Measurements from ENCODE around the gene NAXD. TPM values are rescaled to one million over a fixed set of nuclear protein-coding genes. Genes with fewer than 3 reads are reported as not detected.

NAXD gene
- total and polyA plus RNA-seq, 2 of the 4 experiments (the other 2 are of a cell fraction): 10.2 to 27.2 TPM

DNA sequence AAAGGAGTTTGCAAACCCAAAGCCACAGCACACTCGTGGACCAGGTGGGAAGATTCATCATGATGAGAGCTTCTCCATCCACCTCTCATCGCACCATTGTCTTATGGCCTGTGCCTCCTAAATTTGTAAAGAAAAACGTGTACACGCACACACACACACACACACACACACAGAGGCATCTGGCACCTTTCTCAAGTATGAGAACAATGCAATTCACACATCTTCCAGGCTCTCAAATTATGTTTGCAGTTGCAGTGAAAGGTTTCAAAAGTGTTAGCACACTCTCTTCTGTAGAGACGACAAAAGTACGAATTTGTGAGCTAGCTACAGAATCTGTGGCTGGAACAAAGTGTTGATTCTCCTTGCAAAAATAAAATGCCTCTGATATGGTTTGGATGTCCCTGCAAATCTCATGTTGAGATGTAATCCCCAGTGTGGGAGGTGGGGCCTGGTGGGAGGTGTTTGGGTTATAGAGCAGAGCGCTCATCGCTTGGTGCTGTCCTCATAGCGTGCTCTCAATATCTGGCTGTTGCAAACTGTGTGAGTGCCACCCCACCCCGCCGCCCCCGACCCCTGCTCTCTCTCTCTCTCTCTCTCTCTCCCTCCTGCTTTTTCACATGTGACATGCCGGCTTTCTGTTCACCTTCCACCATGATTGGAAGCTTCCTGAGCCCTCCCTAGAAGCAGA is 32.0 kb upstream of the NAXD start:
- ATAC-seq (ENCODE audit: low read depth) (no peak), DNase-seq (no peak)
- H4K8ac ChIP-seq (ENCODE audit: low read depth in 2 of 2, low read length in 2 of 2): no peak overlapping the region
- H3K56ac ChIP-seq (ENCODE audit: extremely low read depth, insufficient read depth, low read length): no peak overlapping the region
- H3K18ac ChIP-seq (ENCODE audit: low read depth, low read length): no peak overlapping the region
- H3K36me3 ChIP-seq (ENCODE audit: control insufficient read depth, insufficient read depth, low read length): no peaks in the 10 kb centered on the region
- no peak overlapping the region for H4K91ac ChIP-seq (ENCODE audit: insufficient read depth, low read depth, low read length)
- no peak overlapping the region for H3K14ac ChIP-seq (replicated peaks; ENCODE audit: low read depth, low read length)
- no peak overlapping the region for H2AFZ ChIP-seq (replicated peaks; ENCODE audit: low read length, poor library complexity)
- intact Hi-C loops (cut with micrococcal nuclease) (no loop called here), dilution Hi-C loops (cut with HindIII; ENCODE audit: low sequenced_read_pairs, unreplicated experiment) (no loop called here), in situ Hi-C loops (cut with MboI; ENCODE audit: low sequenced_read_pairs) (loop anchor here (25.0 kb wide), 1 partner anchor 229 kb away; no protein-coding TSS in a partner anchor)
- H3K9ac ChIP-seq (ENCODE audit: low read depth, low read length): no peak overlapping the region
- peaks cover 2% of the 10 kb centered on the region; the same call in 1 of the 2 replicates for H3K27me3 ChIP-seq (ENCODE audit: control insufficient read depth, insufficient read depth, low read length)
- H3K4me3 ChIP-seq (ENCODE audit: insufficient read depth, low read depth, low read length): no peak overlapping the region
- H3K27ac ChIP-seq (ENCODE audit: insufficient read depth, low read length): no peak overlapping the region
- no TSS peak for BruUV-seq (replicated peaks)
- H3K9me3 ChIP-seq (ENCODE audit: control insufficient read depth, insufficient read depth, low read length): no peaks in the 10 kb centered on the region
- H3K4me2 ChIP-seq (ENCODE audit: low read depth, low read length): no peak overlapping the region
- H3K4ac ChIP-seq (ENCODE audit: low read depth, low read length): no peak overlapping the region
- CTCF ChIA-PET: interaction anchor here (0.6 to 0.9 kb wide), 2 partner anchors 10 to 455 kb away, joined by 3 read pairs; no protein-coding TSS in a partner anchor
- no peak overlapping the region for H3K23ac ChIP-seq (ENCODE audit: low read depth, low read length)
- no peak overlapping the region for H2BK15ac ChIP-seq (ENCODE audit: low read depth, low read length)
- no peaks in the 10 kb centered on the region for H4K20me1 ChIP-seq (ENCODE audit: insufficient read depth, low read length)
- H3K9me1 ChIP-seq (ENCODE audit: insufficient read depth, low read length): no peaks in the 10 kb centered on the region
- no peak overlapping the region for H2BK5ac ChIP-seq (ENCODE audit: low read depth, low read length, poor library complexity, severe bottlenecking)
- TF ChIP-seq NFE2L2 (IDR thresholded peaks at IDR 0.05; ENCODE audit: low read depth, low read length): no peak
- TF ChIP-seq MAFK (IDR thresholded peaks at IDR 0.05; ENCODE audit: low read depth, low read length): no peak
- no peak for TF ChIP-seq MXI1 (IDR thresholded peaks at IDR 0.05; ENCODE audit: borderline replicate concordance, low read depth, low read length)
- no peak for TF ChIP-seq BHLHE40 (IDR thresholded peaks at IDR 0.05; ENCODE audit: low read depth, low read length)
- TF ChIP-seq RFX5 (IDR thresholded peaks at IDR 0.05; ENCODE audit: low read depth, low read length): no peak
- TF ChIP-seq CTCF (conservative IDR thresholded peaks at IDR 0.05; ENCODE audit: low read depth, low read length): no peak
- TF ChIP-seq CHD1 (IDR thresholded peaks at IDR 0.05; ENCODE audit: low read depth, low read length): no peak
- TF ChIP-seq, protein P1, sequence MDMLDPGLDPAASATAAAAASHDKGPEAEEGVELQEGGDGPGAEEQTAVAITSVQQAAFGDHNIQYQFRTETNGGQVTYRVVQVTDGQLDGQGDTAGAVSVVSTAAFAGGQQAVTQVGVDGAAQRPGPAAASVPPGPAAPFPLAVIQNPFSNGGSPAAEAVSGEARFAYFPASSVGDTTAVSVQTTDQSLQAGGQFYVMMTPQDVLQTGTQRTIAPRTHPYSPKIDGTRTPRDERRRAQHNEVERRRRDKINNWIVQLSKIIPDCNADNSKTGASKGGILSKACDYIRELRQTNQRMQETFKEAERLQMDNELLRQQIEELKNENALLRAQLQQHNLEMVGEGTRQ (IDR thresholded peaks at IDR 0.05; ENCODE audit: low read depth, low read length): no peak
- no peak for TF ChIP-seq POLR2A (IDR thresholded peaks at IDR 0.05; ENCODE audit: low read depth, low read length)
- TF ChIP-seq CEBPB (IDR thresholded peaks at IDR 0.05; ENCODE audit: low read depth, low read length): no peak
- no peak for TF ChIP-seq MAZ (IDR thresholded peaks at IDR 0.05; ENCODE audit: borderline replicate concordance, low read depth, low read length)
- no peak for TF ChIP-seq SMC3 (IDR thresholded peaks at IDR 0.05; ENCODE audit: low read depth, low read length)
- no peak for TF ChIP-seq ELK1 (IDR thresholded peaks at IDR 0.05; ENCODE audit: borderline replicate concordance, low read depth, low read length)
- TF ChIP-seq RAD21 (IDR thresholded peaks at IDR 0.05; ENCODE audit: low read length): no peak
- no peak for TF ChIP-seq FOS (IDR thresholded peaks at IDR 0.05; ENCODE audit: low read depth, low read length)
- no peak for TF ChIP-seq RCOR1 (IDR thresholded peaks at IDR 0.05; ENCODE audit: insufficient replicate concordance, low read length)
- POLR2A ChIA-PET (ENCODE audit: unreplicated experiment): no interaction called here
- no peak overlapping the region for H4K5ac ChIP-seq (ENCODE audit: low read depth, low read length)
- H2BK120ac ChIP-seq (ENCODE audit: low read depth, low read length): no peak overlapping the region
- H2AK9ac ChIP-seq (replicated peaks; ENCODE audit: low read depth, low read length, poor library complexity): no peak overlapping the region
- no peak overlapping the region for H2BK20ac ChIP-seq (ENCODE audit: low read depth, low read length)
- H2AK5ac ChIP-seq (ENCODE audit: low read depth, low read length): no peak overlapping the region
- H3K4me1 ChIP-seq (ENCODE audit: control insufficient read depth, insufficient read depth, low read length): no peaks in the 10 kb centered on the region
- 80% methylated on average over 4 of the region's 13 CpGs; no CpG with 5 or more reads in 1 of the 2 experiments for WGBS, 2 experiments (ENCODE audit: extremely low coverage in 2 of 2, insufficient read length in 1 of 2)
- no peaks in the 10 kb centered on the region for H3K79me1 ChIP-seq (ENCODE audit: low read depth in 1 of 2, low read length in 2 of 2)
